Stimulated activated CD4-positive, alpha-beta T cell treated with anti-CD3 and anti-CD28 coated beads, Interleukin-4, amount 100 ng/mL, for 24 hours (primary cell): ENCODE results near the gene UQCR11.

ENCODE experiments used
- DNase-seq: peaks from one replicate; pipeline ENCODE4 v3.0.0-alpha.2; 2020

The UQCR11 gene

DNA sequence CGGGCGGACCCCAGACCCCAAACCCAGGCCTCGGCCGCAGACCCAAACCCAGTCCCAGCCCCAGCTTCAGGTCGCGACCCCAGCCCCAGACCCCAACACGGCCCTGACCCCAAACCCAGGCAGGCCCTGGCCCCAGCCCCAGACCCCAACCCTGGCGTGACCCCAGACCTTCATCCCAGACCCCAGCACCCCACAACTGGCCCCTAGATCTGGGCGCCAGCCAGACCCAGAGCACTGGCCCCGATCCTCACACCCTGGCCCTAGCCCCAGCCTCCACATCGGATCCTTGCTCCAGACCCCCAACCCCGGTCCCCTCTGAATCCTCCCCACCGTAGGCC is 20.1 kb downstream of the UQCR11 start:
- no peak for DNase-seq

DNA sequence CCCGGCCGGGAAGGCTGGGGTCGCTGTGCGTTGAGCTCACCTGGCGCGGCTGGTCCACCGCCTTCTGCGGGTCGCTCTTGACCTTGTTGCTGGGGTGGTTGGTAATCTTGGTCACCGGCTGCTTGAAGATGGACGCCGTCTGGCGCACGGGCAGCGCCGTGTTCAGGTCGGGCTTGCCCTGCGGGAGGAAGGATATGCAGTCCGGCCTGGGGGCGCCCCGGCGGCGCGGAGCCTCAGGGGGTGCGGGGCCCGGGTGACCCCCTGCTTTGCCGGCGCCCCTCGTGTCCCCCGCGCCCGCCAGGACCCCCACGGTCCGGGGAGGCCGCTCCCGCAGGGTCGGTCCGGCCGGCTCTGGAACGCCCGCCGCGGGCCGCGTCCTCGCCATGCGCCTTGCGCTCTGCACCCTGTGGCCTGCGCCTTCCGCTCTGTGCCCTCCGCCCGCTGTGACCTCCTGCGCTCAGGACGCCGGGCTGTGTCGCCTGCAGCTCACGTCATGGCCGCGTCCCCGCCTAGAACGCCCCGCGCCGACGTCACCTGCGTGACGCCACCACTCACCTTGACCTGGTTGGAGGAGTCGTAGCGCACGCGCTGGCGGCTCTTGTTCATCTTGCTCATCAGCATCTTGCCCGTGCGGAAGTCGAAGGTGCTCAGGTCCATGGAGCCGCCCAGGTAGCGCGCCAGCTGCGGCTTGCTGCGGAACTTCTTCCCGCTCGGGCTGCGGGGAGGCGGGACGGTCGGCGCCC is 20.6 kb downstream of the UQCR11 start:
- DNase-seq = no peak

DNA sequence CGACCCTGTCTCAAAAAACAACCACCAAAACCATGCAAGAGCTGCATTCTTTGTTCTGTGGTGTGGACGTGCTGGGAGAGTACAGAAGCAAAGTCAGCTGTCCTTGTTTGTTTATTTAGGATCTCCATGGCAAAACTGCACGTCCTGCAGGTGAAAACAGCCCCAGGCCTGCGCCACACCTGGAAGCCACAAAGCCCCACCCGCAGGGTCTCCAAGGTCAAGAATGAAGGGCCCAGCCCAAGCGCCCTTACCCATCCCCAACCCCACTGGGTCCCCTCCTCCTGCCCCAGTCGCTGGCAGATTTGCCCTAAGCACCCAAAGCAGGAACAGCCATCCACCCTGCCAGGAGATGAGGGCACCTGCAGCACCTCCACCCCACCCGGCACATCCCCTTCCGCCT is 23.1 kb downstream of the UQCR11 start:
- DNase-seq = no peak

DNA sequence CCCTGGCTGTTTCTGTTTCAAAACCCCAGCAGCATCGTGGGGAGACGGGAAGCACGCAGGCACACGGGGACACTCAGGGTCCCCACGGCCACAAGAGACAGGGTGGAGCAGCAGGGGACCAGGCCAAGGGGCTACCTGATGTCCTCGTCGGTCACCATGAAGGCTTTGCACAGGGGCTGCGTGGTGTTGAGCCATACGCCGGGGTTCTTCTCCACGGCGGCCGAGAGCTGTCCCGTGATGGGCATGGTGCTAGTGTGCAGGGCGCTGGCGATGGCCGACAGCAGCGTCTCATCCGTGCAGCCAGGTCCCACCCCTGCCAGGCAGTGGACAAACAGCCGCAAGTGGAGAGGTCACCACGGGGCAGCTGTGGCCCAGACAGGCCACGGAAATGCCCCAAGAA is 24.3 kb downstream of the UQCR11 start:
- DNase-seq = no peak

DNA sequence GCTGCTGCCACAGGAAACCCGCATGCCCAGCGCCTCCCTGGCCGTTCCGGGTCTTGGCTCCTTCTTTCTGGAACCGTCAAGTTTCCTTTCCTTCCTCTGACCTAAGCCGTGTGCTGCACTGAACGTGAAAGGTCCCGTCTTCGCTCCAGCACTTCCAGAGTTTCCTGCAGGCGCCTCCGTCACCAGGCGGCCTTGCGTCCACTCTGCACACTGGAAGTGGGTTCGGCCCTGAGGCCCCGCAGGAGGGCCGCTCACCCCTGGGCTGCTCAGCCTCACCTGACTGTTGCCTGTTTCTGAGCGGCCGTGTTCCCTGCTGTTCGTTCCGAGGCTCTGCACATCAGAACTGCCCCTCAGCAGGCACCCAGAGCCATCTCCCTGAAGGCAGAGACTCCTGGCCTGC is 24.9 kb downstream of the UQCR11 start:
- no peak for DNase-seq

DNA sequence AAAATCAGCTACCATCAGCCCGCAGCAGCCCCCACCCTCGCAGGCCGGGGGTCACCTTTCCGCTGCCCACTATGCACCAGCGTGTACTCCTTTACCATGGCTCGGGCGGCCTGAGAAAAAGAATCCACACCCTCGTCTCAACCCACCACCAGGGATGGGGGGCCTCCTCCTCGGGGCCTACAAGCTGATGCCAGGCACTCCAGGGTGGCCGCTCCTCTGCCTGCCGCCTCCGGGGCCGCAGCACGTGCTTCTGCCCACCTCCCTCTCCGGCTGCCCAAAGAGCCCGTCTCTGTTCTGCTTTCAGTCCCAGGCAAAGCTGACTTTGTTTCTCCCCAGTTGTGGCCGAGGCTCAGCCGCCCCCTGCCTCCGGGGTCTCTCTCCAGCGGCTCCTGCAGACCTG is 26.0 kb downstream of the UQCR11 start:
- no peak for DNase-seq

DNA sequence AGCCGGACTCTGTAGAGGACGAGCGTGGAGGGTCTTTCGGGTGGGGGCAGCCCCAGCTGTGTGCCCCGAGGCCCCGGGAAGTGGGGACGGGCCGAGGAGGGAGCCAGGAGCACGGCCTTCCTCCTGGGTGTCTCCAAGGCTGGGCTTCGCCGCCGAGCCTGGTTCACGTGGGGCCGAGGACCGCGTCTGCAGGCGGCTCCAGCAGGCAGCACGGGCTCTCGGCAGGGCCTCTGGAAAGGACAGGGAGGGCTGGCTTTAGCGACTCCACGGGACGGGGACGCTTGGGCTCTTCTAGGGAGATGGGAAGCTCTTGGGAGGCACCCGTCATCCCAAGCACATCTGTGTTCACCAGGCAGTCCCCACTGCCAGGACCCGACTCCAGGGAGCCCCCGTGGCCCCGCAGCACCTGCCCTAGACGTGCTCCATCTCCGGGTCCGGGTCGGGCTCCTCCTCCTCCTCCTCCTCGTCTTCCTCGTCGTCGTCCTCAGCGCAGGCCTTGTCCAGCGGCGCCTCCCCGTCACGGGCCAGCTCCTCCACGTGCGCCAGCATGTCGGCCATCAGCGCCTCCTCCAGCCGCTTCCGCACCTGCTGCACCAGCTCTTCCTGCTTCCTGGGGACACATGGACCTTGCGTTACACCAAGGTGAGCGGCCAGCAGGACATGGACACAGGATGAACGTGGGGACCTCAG is 27.2 kb downstream of the UQCR11 start:
- DNase-seq = no peak

DNA sequence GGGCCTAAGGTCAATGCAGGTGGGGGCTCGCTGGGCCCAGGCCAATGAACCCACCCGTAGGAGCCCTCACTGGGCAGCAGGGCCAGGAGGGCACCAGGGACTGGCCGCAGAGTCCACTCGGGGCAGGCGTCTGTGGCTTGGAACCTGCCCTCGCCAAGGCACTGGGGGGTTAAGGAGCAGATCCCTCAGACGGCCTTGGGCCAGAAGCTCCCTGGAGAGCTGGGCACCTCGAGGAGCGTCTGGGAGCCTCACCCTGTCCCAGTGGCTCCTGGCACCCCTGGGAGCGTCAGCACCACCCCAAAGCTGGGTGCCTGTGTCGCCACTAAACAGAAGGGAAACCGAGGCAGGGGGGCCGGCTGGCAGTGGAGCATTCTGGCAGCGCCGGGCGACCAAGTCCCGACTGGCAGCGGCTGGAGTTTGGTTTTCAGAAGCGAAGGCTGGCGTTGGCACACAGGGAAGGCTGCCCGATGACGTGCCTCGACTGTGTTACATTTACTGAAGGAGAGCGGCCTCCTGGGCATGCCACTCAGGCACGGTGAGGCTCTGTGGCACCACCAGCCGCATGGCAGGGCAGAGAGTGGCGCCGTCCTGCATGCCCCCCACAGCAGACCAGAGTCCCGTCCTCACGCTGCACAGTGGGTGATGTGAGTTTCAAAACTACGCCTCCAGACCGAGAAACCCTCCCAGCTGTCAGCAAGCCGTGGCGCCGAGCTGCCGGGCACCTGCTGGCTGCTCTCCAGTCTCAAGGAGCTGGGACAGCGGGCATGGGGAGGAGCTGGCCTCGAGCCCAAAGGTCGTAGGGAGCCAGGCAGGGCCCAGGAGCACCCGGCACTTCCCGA is 28.0 kb downstream of the UQCR11 start:
- no peak for DNase-seq

DNA sequence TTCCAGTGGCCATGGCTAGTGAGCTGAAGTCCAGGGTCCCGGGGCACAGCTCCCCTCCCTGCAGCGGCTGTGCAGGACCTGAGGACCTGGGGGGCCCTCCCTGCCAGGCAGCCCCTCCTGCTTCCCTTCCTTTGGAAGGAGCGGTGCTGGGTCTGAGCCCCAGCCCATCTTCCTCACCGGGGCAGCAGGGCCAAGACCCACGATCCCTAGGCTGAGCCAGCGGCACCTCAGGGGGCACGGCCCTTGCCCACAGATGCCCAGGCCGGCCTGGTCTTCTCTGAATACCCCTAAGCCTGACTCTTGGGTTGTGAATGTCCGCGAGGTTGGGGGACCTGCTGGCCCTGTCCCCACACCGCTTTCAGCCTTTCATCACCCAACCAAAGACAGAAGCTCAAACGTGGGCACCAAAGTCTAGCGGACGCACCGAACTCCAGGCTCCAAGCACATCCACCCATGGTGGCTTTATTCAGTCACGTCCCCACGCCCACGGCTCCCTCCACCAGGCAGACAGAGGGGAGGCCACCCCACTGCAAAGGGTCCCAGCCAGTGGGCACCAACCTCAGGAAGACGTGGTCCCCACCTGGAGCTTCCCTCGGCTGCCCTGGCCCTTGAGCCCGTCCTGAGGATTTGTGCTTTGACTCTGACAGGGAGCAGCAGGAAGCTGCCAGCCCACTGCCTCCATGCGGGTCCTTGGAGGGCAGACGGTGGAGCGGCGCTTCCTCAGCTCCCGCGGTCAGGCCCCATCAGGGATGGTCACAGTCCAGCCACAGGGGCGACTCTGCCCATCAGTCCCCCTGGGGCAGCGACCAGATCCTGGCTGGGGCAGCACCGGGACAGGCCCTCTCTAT is 28.8 kb downstream of the UQCR11 start:
- no peak for DNase-seq

DNA sequence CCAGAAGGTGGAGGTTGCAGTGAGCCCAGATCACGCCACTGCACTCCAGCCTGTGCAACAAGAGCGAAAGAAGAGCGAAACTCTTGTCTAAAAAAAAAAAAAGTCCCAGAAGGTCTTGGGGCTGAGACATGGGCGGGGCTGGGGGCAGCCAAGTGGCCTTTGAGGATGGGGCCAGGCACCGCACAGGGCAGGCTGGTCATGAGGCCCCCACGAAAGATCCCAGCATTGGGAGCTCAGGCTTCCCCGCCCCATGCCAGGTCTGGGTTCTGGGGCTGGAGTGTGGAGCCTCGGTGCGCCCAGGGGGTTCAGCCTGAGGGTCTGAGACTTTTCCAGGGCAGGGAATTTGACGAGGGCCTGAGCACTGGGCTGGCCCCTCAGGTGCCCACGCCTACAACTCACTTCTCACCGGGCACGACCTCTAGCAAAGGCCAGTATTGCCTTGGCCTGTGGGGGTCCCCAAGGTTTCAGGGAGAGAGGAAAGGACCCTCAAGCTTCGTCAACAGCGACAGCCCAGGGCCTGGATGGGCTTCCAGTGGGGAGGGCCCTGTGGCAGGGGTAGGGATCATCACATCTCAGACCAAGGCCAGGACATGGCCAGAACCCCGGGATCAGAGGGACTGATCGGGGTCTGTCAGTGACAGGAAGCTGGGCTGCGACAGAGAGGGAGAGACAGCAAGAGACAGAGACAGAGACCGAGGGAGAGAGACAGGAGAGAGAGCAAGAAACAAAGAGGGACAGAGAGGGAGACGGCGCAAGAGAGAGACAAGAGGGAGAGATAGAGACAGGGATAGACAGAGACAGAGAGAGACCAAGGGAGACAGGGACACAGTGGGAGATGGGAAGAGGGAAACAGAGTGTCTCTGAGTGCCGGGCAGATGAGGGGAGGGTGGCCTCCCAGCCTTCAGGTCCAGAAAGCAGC is 29.7 kb downstream of the UQCR11 start:
- DNase-seq = no peak

DNA sequence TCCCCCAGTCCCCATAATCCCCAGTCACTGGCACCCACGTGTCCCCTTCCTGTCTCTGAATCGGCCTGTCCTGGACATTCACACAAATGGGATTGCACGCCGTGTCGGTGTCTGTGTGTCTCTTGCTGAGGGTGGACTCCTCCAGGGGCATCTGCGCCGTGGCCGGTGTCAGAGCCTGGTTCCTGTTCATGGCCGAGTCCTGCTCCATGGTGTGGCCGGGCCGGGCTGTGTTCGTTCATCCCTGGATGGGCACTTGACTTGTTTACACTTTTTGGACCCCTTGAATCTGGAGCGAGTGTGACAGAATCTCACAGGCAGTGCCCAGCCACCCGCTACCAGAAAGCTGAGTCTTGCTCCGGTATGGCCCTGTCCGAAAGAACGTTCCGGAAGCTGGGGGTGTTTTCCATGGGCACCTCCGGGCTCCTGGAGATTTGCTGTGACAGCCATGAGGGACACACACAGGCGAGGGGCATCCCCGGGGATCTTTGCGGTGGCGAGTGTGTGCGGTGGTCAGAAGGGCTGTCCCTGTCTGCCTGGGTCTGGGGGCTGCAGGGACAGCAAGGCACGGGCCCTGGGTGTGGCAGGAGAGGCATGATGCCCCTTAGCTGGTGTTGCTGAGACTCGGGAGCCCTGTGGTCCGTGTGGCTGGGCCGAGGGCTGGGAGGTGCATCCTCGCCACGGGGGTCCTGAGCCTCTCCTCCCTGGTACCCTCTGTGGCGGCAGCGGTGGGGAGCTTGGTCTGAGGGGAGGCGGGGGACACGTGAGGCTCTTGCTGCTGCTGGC is 30.7 kb downstream of the UQCR11 start:
- DNase-seq = no peak

DNA sequence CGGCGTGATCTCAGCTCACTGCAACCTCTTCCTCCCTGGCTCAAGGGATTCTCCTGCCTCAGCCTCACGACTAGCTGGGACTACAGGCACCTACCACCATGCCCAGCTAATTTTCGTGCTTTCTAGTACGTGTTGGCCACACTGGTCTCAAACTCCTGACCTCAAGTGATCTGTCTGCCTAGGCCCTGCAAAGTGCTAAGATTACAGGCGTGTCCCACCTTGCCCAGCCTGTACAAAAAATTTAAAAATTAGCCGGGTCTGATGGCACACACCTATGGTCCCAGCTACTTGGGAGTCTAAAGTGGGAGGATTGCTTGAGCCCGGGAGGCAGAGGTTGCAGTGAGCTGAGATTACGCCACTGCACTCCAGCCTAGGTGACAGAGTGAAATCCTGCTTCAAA is 32.5 kb downstream of the UQCR11 start:
- DNase-seq = no peak

DNA sequence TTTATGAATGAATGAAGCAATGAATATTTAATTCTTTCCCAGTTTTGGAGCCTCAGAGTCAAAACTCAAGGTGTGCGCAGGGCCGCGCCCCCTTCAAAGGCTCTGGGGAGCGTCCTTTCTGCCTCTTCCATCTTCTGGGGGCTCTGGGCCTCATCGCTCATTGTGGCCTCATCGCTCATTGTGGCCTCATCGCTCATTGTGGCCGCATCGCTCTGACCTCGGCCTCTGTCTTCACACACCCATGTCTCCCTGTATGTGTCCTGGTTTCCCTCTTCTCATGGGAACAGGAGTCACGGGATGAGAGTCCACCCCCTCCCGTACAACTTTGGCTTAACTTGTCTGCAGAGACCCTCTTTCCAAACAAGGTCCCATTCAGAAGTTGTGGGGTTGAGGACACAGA is 33.9 kb downstream of the UQCR11 start:
- DNase-seq = no peak

DNA sequence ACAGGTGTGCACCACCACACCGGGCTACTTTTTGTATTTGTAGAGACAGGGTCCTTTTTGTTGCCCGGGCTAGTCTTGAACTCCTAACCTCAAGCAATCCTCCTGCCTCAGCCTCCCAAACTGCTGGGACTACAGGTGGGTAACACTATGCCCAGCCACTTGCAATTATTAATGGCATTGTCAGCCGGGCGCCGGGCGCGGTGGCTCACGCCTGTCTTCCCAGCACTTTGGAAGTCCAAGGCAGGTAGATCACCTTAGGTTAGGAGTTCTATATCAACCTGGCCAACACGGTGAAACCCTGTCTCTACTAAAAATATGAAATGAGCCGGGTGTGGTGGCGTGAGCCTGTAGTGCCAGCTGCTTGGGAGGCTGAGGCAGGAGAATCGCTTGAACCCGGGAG is 34.4 kb downstream of the UQCR11 start:
- no peak for DNase-seq

DNA sequence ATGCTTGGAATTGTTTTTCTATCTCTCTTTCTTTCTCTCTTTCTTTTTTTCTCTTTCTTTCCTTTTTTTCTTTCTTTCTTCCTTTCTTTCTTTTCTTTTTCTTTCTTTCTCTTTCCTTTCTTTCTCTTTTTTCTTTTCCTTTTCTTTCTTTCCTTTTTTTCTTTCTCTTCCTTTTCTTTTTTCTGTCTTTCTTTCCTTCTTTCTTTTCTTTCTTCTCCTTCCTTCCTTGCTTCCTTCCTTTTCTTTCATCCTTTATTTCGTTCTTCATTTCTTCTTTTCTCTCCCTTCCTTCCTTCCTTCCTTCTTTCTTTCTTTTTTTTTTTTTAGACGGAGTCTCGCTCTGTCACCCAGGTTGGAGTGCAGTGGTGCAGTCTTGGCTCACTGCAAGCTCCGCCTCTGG is 35.3 kb downstream of the UQCR11 start:
- no peak for DNase-seq

DNA sequence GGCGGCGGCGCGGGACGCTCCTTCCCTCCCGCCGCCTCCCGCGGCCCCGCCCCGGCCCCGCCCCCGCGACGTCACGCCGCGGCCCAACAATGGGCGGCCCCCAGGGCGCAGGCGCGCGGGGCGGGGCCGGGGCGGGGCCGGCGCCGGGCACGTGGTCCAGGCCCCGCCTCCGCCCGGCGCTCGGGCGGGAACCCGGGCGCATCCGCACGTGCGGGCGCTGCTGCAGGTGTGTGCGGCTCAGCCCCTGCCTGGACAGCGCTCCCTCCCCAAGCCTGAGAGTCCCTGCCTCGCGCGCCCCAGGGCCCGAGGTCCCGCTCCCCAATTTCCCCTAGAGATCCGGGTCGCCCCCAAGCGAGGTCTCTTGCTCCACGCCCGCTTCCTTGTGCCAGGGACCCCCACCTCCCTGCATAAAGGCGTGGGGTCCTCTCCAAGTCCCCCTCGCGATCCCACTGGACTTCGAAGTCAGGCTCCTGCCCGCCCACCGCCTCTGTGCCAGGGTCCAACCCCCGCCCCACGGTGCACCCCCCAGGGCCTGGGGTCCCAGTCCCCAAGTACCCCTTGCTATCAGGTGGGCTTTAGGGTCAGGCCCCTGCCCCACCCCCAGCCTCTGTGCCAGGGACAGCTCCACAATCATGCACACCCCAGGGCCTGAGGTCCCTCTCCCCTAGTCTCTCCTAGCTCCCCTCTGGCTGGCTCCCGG is 36.8 kb downstream of the UQCR11 start, which contains the start of gene MEX3D:
TSS of gene MEX3D (minus strand) at position 6 of the 700 bp plus-strand sequence. CDS start 267 bp downstream, outside the sequence.
- peak; percentile 77 for DNase-seq

DNA sequence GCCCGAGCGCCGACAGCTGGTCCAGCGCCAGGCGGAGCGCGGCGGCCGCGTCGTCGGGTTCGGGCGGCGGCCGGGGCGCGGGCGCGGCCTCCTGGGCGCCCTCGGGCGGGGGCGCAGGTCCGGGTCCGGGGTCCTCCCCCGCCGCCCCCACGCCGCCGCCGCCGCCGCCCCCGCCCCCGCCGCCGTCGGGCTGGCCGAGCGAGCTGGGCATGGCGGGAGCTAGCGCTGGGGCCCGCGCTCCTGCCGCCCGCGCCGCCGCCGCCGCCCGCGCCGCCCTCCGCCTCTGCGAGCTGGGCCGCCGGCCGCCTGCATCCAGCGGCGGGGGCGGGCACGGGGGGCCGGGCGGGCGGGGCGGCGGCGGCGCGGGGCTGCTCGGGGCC is 37.4 kb downstream of the UQCR11 start:
- DNase-seq = no peak

DNA sequence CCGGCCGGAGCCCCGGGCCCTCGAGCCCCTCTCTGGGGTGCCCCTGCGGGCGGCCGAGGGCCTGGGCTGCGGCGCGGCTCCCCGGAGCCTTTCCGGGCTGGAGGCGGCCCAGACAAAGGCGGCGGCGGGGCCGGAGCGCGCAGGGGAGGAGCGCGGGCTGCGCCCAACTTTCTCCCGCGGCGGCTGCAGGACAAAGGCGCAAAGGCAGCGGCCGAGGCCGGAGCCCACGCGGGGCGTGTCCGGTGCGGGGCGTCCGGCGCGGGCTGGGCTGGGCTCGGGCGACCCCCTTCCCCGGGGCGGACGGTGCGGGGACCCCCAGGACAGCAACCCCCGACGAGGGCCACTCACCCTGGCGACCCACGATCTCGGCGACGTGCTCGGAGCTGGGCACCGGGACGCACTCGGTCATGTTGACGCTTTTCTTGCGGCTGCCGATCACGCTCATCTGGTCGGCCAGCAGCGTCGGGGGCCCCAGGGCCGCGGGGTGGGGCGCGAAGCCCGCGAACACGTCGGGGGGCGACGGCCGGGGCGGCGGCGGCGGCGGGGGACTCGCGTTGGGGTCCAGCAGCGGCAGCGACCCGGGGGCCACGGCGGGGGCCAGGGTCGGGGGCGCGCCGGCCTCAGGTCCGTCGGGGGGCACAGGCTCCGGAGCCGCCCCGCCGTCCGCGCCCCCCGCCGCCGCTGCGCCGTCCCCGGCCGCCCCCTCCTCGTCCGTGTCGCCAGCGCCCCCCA is 38.0 kb downstream of the UQCR11 start:
- DNase-seq = no peak

DNA sequence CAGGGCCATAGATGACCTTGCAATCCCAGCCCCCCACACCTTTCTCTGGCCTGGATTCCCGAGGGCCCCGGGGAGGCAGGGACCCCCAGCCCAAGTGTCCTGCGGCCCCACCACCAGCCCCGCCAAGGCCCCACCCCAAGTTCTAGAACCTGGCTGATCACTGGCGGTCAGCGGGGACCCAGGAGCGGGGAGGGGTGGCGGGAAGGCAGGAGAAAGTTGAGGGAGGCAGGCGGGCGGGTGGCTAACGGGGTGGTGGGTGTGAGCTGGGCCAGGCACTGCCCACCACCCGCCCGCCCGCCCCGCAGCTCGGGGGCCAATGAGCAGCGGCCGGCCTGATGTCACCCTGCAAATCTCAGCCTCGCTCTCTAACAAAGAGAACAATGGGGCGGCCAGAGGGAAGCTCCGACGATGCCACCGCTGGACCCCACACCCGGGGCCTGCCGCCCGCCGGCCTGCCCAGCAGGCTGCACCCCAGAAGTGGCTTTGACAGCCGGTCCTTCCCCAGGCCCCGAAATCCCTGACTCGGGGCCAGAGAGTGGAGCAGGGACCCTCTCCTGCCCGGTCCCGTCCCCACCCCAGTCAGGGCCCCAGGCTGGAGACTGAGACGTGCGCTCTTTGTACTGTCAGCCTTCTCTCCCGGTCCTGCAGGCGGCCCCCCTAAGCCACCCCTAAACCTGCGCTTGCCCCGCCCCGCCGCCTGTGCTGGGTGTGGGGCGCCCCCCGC is 38.7 kb downstream of the UQCR11 start:
- no peak for DNase-seq
